HG02852 (cell line): ENCODE measurements around the gene EXO1.
"Not testable (repeated sequence)": the region's sequence is repeated elsewhere in the genome, so short reads cannot be mapped to it uniquely, and the experiment has no call there.

ENCODE experiments used
- ATAC-seq: cut with Tn5 transposase; IDR thresholded peaks from one replicate; pipeline ENCODE4 v1.9.1; 2021; ENCODE audit warnings: mild to moderate bottlenecking, moderate library complexity; ENCODE audit not compliant: unreplicated experiment

EXO1 gene

DNA sequence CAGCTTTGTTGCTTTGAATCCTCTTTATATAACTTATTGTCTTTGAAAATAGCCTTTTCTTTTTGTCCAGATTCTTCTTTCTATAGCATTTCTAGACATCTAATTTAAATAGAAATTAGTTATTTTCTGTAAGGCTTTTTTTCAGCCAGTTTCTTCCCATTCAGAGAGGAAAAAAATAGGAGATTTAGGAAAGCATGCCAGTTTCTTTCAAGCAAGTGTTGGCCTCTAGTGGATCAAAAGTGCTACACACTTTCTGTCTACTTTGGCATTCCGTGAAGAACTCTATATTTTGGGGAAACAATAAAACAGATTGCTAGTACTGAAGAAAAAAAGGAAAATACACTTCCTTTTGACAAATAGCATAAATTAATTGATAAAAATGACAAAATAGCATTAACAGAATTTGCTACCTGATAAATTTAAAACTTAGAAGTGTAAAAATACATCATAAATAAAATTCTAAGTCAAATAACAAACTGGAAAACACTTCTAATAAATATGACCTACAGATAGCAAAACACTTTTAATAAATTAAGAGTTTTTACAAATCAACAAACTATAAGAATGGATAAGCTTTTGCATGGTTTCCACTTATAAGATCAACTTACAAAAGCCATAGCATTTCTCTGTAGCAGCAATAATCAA is 13.1 kb upstream of the EXO1 start:
- no peak for ATAC-seq

DNA sequence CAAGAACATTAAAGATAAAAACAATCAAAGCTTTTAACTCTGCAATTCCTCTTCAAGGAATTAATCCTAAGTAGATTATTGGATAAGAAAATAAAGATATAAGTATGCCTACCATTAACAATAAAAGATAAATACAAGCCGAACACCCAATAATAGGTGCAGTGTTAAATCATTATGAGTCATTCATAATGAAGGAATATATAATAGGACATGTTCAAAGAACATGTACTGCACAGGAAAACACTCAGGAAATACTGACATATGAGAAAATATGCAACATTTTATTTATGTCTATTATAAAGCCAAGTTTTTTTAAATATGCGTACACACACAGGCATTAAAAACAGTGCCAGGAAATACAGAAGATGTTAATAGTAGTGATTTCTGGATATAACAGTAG is 11.1 kb upstream of the EXO1 start:
- ATAC-seq, result no peak

DNA sequence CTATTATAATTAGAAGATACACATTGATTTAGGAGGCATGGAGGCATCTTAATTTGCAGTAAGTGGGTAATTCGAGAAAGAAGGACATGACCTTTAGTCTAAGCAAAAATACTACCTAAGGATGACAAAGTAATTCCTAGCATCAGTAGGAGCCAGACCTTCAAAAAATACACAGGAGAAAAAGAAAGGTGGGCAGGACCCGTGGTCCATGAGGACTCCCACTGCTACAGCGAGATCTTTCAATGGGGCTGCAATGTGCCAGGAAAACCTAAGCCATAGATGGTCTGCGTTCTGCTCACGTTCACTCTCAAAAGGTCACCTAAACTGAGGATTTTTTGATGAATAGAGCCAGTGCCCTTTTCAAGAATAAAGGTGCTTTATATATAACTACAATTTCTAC is 10.6 kb upstream of the EXO1 start:
- ATAC-seq, result no peak

DNA sequence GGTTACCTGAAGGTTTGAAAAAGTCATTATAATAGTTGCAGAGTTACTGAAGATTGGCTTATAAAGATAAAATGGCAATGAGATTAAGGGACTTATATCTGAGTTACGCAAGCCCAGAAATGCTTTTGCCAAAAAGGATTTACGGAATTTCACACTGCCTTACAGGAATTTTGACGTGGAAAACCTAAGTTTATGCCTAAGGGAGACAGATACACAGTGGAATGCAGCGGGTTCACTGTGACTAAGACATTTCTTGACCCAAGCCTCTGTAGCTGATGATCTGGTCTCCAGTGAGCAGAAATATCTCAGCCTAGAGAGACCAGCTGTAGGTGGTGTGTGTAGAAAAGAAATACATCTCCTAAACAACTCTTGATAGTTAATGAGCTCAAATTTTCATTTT is 10.1 kb upstream of the EXO1 start:
- ATAC-seq, result no peak

DNA sequence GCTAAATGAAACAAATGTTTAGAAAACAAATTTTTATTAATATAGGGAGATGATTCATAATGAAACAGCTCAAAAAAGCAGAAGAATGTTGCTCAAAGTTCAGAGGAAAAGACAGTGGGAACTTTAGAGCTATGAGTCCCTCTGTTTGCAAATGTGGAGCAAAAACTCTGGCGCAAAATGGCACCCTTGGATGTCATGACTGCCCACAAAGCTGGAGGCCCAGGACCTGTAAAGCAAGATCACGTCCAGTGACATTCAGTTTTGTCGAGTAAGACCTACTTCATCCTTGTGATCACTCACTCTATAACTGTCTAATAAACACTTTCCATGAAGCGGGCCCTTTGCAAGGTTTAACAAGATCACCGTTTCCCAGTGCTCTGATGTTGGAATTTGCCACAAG is 9.1 kb upstream of the EXO1 start:
- peak; percentile 50 for ATAC-seq

DNA sequence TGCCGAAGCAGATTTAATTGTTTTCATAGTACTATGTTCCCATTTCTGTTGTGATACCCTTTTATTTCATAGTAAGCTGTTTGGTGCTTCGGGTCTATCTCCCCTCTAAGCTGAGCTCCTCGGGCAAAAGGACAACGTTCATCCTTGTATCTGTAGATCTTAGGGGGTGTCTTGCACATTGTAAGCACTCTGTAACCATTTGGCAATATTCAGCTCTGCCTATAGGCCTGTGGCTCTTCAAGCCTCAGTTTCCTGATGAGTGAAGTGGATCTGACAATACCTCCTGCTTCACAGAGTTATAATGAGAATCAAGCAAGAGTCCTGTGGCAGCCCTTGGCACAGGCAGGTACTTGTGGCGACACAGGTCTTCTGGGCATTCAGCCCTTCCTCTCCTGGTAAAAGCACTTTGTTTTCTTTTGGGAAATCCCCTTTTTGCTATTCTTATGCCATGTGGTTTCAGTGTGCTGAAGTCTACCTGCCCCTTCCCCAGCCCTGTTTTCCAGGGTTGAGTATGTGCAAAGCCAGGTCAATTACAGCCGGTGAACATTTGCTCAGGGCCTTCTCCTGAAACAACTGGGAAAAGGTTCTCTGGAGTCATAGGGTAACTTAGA is 8.5 kb upstream of the EXO1 start:
- peak; percentile 72 for ATAC-seq

DNA sequence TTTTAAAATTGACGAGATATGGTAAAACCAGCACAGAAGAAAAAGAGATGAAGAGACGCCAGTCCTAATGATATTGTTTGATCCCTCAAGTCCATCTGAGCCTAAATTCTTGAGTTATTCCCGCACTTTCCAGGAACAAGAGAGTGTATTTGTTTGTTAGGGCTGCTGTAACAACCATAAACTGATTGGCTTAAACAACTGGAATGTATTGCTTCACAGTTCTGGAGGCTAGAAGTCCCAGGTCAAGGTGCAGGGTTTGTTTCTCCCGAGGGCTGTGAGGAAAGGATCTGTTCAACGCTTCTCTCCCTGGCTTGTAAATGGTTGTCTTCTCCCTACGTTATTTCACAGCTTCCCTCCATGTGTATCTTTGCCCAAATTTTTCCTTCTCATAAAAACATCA is 7.8 kb upstream of the EXO1 start:
- no peak for ATAC-seq

DNA sequence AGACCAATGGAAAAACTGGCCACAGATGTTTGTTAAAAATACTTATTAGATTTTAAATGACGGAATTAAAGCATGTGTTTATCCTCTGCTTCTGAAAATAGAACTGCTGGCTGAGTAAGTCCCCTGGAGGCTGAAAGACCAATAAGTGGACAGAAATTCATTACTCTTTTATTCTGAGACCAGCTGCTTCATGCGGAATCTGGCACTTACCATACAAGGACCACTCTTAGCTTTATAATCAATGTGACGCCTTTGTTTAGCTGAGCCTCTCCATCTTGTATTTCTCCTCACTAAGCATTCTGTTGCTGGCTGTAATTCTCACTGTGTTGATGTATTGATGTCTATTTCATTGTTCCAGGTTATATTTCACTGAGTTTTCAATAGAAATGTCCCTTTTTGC is 6.3 kb upstream of the EXO1 start:
- ATAC-seq, result no peak

DNA sequence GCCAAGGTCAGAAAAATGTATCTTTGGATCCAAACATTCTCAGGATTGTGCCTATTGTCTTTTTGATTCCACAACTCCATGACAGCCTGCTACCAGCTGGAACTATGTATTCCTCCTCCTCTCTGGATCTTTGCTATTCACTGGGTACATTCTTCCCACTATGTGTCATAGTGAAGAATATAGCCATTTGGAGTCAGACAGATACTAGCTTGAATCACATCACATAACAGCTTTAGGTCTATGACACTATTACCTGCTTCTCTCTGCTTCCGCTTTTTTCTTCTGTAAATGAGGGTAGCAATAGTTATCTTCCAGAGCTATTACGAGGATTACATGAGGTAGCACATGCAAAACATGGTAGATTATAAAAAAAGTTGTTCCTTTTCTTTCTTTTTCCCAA is 5.4 kb upstream of the EXO1 start:
- ATAC-seq, result no peak

DNA sequence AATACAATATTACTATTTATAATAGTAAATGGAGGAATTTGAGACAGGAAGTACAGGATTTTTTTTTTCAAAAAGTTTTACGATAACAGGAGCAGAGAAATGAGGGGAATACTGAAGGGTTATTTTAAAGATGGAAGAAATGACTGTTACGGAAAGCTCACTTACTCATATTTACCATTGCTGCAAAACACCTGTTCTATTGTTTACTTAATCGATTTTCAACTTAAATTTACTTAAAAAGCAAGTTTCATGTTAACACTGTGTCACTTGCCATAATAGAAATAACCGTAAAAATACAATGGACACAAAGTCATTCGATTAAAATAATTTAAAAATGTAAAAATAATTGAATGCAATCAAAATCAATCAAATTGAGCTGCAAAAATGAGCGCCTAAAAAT is 3.4 kb upstream of the EXO1 start:
- no peak for ATAC-seq

DNA sequence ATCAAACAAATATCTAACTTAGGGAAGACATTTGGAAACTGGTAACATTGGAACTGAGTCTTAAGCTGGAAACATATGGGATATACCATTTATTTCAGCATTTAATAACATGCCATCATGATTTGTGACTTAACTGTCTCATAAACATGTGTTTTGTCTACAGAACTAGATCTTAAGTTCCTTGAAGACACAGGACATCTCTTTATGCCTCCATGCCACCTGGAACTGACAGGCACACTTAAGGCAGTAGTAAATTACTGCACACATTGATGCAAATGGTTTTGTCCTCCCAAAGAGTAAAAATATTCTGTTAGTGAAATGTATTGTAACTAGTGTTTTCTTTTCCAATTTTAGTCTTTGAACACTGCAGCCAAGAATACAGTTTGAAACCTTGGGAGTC is 1.6 kb upstream of the EXO1 start:
- no peak for ATAC-seq

DNA sequence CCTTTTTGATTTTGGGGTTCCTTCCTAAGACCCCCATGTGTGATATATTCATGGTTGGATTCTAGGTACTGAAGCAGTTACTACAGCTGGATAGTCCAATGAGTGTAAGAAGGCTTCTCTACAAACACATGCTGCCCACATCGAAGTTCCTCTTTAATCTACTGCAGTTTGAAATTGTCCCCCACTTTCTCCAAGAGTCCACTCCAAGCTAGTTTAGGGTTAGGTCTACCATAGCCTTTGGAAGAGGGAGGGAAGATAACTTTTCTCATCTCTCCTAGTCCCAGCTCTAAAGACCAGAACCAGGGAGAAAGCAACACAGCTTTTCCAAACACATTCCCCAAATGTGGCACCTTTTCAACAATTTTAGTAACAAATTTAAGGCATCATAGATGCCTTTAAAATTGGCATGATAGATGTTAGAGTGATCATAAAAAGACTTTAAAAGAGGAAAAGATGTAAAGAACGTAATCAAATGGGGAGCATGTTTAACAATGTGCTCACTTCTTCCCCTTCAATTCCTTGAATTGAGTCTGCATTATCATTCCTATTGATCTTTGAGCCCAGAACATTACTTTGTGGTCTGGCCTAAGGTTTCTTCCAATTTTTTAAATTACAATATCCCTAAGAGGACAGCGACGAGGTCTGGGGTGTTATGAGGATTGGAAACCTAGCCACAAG is 1.0 kb upstream of the EXO1 start:
- no peak for ATAC-seq

DNA sequence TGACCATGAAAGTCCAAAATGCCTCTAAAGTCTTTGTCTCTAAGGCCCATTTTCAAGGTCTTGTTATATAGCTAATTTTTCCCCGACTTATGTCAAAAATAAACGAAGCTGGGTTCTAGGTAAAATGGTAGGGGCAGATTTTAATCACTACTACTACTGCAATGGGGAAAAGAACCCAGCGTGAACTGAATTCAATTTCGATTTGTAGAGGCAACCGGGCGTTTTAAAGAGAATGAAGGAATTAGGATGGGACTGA is 536 bp upstream of the EXO1 start:
- ATAC-seq, result no peak

DNA sequence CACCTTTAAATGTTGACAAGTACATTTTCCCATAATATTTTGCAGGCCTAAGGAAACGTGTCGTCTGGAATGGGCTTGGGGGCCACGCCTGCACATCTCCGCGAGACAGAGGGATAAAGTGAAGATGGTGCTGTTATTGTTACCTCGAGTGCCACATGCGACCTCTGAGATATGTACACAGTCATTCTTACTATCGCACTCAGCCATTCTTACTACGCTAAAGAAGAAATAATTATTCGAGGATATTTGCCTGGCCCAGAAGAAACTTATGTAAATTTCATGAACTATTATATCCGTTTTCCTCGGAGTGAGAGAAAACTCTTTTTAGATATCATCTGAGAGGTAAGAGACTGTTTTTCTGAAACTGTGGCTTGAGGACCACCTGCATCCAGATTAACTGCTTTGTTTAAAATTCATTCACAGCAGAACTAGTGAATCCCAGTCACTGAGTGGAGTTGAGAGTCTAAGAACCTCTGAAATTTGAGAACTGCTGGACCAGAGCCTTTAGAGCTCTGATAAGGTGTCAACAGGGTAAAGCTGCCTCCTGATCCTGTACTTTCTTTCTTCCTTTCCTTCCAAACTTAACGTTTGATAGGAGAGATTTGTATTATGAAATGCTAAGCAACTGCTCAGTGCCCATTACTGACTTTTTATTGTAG is 811 bp downstream of the EXO1 start:
- no peak for ATAC-seq

DNA sequence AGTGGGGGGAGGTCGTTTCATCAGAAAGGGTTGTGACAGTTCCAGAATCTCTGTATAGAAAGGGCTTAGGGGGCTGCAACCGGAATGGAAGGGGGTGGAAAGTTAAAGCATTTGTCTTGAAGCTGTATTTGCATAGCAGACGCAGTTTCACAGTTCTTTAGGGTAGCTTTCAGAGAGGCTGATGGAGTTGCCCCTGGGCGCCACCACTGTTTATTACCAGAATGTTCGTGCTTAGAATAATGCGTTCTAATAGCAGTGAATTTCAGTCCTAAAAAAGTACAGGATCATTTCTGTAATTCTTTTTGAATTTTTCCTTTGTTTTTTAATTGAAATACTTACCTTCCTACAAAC is 1.3 kb downstream of the EXO1 start:
- ATAC-seq, result no peak

DNA sequence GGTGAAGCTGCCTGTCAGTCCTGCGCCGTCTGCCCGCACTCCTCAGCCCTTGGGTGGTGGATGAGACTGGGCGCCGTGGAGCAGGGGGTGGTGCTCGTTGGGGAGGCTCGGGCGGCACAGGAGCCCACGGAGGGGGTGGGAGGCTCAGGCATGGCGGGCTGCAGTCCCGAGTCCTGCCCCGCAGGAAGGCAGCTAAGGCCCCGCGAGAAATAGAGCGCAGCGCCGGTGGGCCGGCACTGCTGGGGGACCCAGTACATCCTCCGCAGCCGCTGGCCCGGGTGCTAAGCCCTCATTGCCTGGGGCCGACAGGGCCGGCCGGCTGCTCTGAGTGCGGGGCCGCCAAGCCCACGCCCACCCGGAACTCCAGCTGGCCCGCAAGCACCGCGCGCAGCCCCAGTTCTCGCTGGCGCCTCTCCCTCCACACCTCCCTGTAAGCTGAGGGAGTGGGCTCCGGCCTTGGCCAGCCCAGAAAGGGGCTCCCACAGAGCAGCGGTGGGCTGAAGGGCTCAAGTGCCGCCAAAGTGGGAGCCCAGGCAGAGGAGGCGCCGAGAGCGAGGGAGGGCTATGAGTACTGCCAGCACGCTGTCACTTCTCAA is 7.6 kb downstream of the EXO1 start:
- not testable (repeated sequence) for ATAC-seq

DNA sequence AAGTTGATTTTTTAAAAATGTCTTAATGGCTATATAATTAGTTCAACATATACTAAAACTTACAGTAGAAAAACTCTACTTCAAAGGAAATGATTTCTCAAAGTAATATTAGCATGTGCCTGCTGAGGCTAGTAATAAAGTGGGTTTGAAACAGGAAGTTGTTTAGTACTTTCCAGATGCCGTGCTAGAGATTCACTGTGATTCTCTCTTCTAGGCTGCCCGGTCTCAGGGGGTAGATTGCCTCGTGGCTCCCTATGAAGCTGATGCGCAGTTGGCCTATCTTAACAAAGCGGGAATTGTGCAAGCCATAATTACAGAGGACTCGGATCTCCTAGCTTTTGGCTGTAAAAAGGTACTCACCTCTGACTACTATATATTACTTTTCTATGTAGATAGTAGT is 9.1 kb downstream of the EXO1 start:
- ATAC-seq, result peak; percentile 85

DNA sequence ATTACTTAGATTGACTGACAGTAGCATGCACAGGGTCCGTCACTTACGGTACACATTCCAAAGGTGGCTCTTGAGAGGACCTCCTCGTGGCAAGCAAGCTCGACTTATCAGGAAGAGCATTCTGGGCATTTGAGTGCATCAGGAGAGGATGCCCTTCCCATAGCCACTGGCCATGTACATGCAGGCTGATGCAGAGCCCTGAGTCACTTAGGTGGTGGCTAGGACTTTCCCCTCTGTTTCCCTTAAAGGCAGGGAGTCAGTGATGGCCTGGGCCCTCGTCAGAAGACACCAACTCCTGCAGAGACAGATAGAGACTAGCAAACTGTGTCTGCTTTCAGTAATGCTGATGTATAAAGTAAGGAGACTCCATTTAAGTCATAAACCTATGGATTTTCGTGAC is 12.9 kb downstream of the EXO1 start:
- no peak for ATAC-seq

DNA sequence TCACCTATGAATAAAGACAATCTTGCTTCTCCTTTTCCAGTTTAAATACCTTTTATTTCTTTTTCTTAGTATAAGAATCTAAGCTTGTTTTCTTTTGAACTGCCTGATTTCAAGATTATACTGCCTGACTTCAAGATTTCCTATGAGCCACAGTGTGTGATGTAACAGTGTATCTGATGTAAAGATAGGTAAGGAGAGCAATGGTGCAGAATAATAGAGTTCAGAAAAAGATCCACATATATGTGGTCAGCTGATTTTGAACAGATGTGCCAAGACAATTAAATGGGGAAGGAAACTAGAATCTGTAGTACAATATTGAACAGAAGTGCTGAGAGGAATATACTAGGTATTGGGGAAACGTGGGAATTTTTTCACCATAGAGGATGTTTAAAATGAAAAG is 21.0 kb downstream of the EXO1 start:
- ATAC-seq, result no peak

DNA sequence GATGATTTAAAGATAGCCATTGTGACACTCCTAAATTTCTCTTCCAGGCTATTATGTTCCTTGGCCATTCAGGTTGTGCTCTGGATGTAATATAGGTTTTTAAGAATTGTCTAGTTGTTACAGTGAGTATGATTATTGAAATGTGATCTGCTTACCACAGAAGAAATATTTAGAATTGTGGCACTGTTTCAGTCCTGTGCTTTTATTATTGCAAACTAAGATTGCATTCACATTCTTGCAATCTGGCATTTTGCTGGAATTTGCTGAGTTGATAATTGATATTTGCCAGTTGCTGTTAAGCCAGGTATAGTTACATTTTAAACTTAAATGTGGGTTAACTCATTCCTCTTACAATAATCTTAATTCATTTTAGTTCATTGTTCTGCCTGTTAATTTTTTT is 22.3 kb downstream of the EXO1 start:
- no peak for ATAC-seq

DNA sequence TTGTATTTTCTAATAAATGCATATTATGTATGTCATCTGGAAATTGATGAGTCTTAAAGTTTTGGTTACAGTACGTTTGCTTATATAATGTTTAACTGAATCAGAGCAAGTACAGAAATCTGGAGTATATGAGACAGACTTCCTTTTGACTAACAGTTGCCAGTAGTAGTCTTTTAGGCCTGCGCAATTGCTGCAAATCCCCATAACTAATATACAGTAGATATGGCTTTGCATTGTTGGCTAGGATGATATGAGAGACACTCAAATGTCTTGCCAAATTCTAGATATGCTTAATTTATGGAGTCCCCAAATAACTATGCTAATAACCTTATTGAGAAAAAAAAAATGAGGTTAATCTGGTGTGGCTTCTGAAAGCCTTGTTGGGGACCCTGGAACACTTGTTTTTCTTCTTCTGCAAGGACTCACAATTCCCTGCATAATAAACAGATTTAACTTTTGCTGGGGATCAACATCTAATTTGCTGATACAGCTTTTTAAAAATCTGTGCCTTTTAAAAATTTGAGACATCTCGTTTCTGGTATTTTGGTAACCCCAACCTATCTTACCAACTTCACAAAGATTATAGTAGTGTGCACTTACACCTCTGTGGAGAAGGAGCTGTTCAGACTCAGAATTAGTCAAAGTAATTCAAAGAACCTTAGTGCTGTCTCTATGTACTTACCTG is 22.9 kb downstream of the EXO1 start:
- no peak for ATAC-seq

DNA sequence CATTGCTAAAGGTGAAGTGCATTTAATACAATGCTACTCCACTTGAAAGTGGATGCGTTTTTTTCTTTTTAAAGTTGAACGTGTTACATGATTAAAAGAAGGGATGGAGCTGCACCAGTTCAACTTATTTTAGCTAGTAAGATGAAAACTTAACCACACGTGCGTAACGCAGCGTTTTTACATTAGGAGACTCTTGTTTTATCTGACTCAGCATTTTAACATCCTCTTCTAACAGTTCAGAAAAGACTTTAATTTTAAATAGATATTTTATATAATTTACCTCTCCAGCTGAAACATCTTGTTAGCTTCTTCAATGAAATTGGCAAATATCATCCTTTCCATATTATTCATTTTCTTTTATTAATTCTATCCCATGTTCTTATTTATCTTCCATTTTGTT is 33.4 kb downstream of the EXO1 start:
- ATAC-seq, result no peak
